NCI-H524 treated with DMSO at 0.1 percent for 48 hours (cell line): ENCODE results near the gene NCLN.
"Not testable (repeated sequence)": the region's sequence is repeated elsewhere in the genome, so short reads cannot be mapped to it uniquely, and the experiment has no call there.

Experiments used
- DNase-seq: peaks from one replicate; lab custom pipeline; 2025; lab: John Stamatoyannopoulos, UW

Gene NCLN

GRCh38 chr19:3225169-3225485 lies 39.4 kb downstream of the NCLN start:
- DNase-seq = no peak

- DNase-seq = no peak
Observed at GRCh38 chr19:3225677-3226093, 40.0 kb downstream of the NCLN start.

GRCh38 chr19:3227054-3227626 lies 41.4 kb downstream of the NCLN start:
- DNase-seq = no peak

- DNase-seq = no peak
Observed at GRCh38 chr19:3229346-3229743, 43.6 kb downstream of the NCLN start.

- no peak for DNase-seq
Observed at GRCh38 chr19:3229888-3230496, 44.3 kb downstream of the NCLN start.

- DNase-seq = no peak
Observed at GRCh38 chr19:3231288-3231687, 45.6 kb downstream of the NCLN start.

GRCh38 chr19:3233116-3233515 lies 47.4 kb downstream of the NCLN start:
- DNase-seq = no peak

GRCh38 chr19:3233831-3234230 lies 48.1 kb downstream of the NCLN start:
- no peak for DNase-seq

- no peak for DNase-seq
Observed at GRCh38 chr19:3234800-3235199, 49.1 kb downstream of the NCLN start.

- DNase-seq = not testable (repeated sequence)
Observed at GRCh38 chr19:3235604-3236003, 49.9 kb downstream of the NCLN start.

- no peak for DNase-seq
Observed at GRCh38 chr19:3236272-3236671, 50.5 kb downstream of the NCLN start.

GRCh38 chr19:3238066-3238561 lies 52.4 kb downstream of the NCLN start:
- DNase-seq = no peak

- DNase-seq = no peak
Observed at GRCh38 chr19:3239367-3239766, 53.6 kb downstream of the NCLN start.

- DNase-seq = no peak
Observed at GRCh38 chr19:3243819-3244700, 58.3 kb downstream of the NCLN start.

GRCh38 chr19:3245050-3245449 lies 59.3 kb downstream of the NCLN start:
- DNase-seq = no peak

- DNase-seq = no peak
Observed at GRCh38 chr19:3248728-3249326, 63.1 kb downstream of the NCLN start.

- no peak for DNase-seq
Observed at GRCh38 chr19:3249408-3249807, 63.7 kb downstream of the NCLN start.

GRCh38 chr19:3250675-3251074 lies 64.9 kb downstream of the NCLN start:
- DNase-seq = no peak

GRCh38 chr19:3251229-3251628 lies 65.5 kb downstream of the NCLN start:
- no peak for DNase-seq

GRCh38 chr19:3252650-3253049 lies 66.9 kb downstream of the NCLN start:
- no peak for DNase-seq

GRCh38 chr19:3253270-3253669 lies 67.5 kb downstream of the NCLN start:
- DNase-seq = no peak

GRCh38 chr19:3254520-3254919 lies 68.8 kb downstream of the NCLN start:
- DNase-seq = no peak

GRCh38 chr19:3257071-3257470 lies 71.3 kb downstream of the NCLN start:
- no peak for DNase-seq
